Cardiac fibroblast (primary cell): Measurements from ENCODE around the gene SH3RF3.

ENCODE experiments used
- DNase-seq, 2 donors: peaks; one replicate each; pipeline versions ENCODE4 v3.0.0 to v3.0.0-alpha.2; 2010; ENCODE audit warnings: low read depth in 2 of 2
- H3K4me3 ChIP-seq, 2 donors: replicated peaks in 1 of 2; 1 replicate in 1 of 2; 2 replicates in 1 of 2; pipeline ENCODE4 v1.5.1; 2011; ENCODE audit warnings: low read depth in 2 of 2, low read length in 2 of 2, mild to moderate bottlenecking in 2 of 2, moderate library complexity in 1 of 2
- TF ChIP-seq, protein P1 (sequence below): IDR thresholded peaks from one replicate; pipeline ENCODE4 v1.5.1; 2011; ENCODE audit warnings: low read depth, mild to moderate bottlenecking, low read length, inconsistent platforms

Gene SH3RF3

DNA sequence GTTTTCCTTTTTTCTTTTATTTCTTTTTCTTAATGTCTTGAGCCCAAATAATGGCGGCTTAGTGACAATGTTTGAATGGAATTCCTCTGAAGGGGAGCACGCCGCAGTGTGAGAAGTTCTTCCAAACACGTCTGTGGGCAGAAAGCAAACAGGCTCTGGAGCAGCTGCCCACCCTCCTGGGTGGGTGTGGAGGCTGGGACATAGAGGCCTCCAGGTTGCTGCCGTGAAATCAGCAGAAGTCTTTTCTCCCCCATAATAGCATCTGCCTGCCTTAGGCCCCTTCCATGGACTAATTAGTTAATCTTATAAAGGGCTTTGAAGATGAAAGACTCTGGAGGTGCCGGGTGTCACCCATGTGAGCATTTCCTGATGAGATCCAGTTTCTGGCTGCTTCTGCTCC is 213.9 kb downstream of the SH3RF3 start:
- DNase-seq, result no peak
- TF ChIP-seq, protein P1, sequence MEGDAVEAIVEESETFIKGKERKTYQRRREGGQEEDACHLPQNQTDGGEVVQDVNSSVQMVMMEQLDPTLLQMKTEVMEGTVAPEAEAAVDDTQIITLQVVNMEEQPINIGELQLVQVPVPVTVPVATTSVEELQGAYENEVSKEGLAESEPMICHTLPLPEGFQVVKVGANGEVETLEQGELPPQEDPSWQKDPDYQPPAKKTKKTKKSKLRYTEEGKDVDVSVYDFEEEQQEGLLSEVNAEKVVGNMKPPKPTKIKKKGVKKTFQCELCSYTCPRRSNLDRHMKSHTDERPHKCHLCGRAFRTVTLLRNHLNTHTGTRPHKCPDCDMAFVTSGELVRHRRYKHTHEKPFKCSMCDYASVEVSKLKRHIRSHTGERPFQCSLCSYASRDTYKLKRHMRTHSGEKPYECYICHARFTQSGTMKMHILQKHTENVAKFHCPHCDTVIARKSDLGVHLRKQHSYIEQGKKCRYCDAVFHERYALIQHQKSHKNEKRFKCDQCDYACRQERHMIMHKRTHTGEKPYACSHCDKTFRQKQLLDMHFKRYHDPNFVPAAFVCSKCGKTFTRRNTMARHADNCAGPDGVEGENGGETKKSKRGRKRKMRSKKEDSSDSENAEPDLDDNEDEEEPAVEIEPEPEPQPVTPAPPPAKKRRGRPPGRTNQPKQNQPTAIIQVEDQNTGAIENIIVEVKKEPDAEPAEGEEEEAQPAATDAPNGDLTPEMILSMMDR, result no peak
- H3K4me3 ChIP-seq, result no peak overlapping the region

DNA sequence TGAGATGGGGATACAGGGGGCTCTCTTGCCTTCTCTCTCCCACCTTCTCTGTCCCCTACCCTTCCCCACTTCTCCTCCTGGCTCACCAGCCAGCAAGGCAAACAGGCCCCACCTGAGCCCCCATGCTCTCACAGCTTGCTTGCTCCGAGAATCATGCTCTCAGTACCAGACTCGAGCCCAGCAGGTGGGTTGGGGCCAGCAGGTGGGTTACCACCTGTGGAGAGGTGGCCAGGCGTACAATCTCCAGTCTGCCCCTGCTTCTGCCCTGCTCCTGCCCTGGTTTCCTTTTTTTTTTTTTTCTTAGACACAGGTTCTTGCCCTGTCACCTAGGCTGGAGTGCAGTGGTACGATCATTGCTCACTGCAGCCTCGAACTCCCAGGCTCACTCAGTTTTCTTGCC is 214.5 kb downstream of the SH3RF3 start:
- TF ChIP-seq, protein P1, result no peak
- DNase-seq, result no peak

DNA sequence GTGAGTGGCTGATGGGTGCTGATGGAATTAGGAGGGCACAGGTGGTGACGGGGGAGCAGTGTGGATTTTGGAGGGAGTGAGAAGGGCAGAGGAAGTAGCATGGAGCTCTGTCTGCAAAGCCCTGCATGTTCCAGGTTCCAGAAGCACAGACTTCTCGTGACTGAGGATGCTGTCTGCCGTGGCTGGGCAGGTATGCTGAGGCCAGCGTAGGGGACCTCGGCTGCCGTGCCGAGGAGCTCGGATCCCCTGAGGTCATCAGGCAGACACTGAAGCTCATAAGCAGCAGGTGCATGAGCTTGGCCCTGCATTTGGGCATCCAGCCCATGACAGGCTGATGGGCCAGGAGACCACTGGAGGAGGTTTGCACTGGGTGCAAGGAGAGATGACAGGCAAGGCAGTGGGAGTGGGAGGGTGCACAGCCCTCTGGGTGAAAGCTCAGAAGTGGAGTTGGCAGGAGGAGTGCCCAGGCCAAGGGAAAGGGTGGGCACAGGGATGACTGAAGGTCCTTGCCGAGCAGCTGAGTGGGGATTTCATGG is 215.3 kb downstream of the SH3RF3 start:
- TF ChIP-seq, protein P1, result no peak
- DNase-seq, result no peak
- H3K4me3 ChIP-seq, result no peak overlapping the region

More for the DNA sequence above, 214.5 kb downstream of the SH3RF3 start:
- H3K4me3 ChIP-seq, result no peak overlapping the region

DNA sequence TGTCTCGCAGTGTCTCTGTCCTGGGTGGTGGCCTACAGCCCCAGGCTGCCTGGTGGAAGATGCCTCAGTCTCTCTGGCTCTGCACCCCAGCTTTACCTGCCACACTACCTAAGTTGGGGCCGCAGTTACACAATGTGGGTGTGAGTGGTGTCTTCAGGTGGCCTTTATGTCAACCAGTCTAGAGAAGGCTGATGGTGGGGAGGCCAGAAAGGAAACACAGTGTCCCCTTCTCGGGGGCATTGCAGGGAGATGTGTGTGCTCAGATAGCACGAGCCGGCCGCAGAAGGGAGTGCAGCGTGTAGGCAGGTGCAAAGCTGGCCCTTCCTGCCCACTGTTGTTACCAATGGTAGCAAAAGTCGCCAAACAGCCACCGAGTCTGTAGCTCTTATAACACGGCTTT is 216.1 kb downstream of the SH3RF3 start:
- DNase-seq, result no peak
- no peak overlapping the region for H3K4me3 ChIP-seq
- TF ChIP-seq, protein P1, result no peak

DNA sequence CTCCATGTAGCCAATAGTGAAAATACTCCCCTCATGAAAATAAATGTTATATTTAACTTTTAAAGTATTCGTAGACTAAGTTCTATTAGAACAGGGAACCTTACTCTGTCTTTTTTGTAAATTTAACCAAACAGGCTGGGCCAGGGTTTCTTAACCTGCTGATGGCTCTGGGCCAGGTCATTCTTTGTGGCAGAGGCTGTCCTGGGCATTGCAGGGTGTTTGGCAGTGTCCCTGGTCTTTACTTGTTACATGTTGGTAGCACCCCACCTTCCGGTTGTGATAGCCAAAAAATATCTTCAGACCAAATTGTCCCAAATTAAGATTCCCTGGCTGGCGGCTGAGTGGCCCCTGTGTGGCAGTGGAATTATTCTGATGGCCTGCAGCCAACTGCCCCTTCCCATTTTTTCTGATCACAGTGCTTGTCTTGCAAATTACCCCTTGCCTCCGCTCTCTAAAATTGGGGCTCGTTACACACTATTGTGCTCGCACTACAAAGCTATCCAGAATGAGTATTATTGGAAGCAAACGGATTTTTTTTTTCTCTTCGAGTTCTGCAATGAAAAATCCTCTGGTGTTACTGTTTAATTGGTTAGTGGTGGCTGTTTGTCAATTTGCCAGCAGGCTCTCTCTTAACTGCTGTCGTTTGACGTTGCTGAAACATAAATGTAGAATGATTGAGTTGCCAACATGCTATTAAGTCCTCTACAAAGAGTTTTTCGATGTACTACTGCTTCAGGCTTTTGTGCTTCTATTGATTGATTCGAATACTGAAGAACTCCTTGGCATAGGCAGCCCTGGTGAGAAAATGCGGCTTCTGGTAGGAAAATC is 216.9 kb downstream of the SH3RF3 start:
- TF ChIP-seq, protein P1, result no peak
- no peak for DNase-seq
- H3K4me3 ChIP-seq, result no peak overlapping the region

DNA sequence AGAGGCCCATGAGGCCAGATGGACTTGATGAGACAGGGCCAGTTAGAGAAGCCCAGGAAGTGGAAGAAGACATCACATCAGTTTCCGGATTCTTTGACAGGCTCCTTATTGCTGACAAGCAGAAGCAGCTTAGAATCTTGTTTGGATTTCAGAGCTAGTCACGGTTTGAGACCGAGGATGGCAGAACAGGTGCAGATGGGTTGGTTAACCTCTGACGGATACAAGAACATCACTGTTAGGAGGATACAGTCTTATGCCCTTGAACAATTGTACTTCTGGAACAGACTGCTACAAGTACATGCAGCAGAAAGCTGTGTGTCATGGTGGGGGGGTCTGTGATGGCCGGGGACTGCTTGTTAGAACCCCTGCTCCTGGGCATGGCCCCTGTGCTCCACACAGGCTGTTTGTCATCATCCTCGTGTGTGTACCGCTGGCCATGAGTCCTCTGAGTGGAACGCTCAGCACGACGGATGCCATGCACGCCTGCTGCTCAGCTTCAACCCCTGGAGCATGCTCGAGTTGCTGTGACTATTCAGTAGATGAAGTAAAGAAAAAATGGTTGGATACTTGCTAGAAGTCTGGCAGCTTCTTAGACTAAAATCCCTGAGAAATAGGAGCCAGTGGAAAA is 217.7 kb downstream of the SH3RF3 start:
- TF ChIP-seq, protein P1, result no peak
- no peak for DNase-seq
- H3K4me3 ChIP-seq, result no peak overlapping the region
